ENCODE results near the gene GLRA1.

Gene GLRA1

DNA sequence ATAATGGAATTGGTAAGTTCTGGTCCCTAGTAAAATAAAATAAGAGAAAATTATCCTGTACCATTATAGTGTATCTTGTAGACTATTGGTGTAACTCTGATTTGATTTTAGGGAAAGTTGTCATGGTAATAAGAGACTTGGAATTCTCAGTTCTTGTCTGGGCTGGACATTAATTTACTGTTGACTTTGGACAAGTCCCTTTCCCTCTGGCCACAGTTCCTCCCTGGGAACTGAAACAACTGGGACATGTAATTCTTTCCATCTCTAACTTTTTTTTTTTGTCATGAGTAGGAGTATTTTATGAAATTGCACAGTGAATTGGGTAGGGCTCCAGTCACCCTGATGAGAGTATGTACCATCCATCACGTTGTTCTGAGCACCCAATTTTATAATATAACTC lies 15.0 kb downstream of the GLRA1 start:
- peaks cover 6% of the 10 kb centered on the region for H3K27me3 ChIP-seq (ENCODE audit: insufficient read depth, low read length)
- peaks cover 4% of the 10 kb centered on the region for H3K4me1 ChIP-seq (ENCODE audit: insufficient read depth, low read length)
- no peak overlapping the region for H2AFZ ChIP-seq (ENCODE audit: low read depth, low read length)
- no peak overlapping the region for H3K4me3 ChIP-seq (ENCODE audit: low read length)
- no peaks in the 10 kb centered on the region for H3K9me3 ChIP-seq (ENCODE audit: low read length)
- H3K36me3 ChIP-seq (ENCODE audit: insufficient read depth, low read length) = no peaks in the 10 kb centered on the region

DNA sequence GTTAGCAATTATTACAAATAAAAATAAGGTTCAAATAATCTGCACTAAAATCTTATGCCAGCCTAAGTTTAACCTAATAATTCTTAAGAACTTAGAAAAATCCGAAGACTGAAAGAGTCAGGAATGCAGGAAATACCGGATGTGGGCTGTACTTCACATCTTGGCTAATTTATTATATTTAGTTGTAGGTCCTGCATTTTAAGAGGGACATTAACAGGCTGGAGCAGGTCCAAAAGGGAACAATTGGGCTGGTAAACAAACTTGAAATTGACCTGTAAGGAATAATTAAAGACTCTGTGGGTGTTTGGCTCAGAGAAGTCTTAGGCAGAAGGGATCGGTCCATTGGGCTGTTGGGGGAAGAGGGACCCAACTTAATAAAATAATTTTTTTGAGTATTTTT lies 18.4 kb downstream of the GLRA1 start:
- Histone ChIP-seq H3K9me3 (ENCODE audit: low read length) (no peaks in the 10 kb centered on the region), H3K4me1 (ENCODE audit: insufficient read depth, low read length) (peaks cover 6% of the 10 kb centered on the region), H3K4me3 (ENCODE audit: low read length) (no peak overlapping the region), H2AFZ (ENCODE audit: low read depth, low read length) (no peak overlapping the region), H3K27me3 (ENCODE audit: insufficient read depth, low read length) (peaks cover 5% of the 10 kb centered on the region), H3K36me3 (ENCODE audit: insufficient read depth, low read length) (no peaks in the 10 kb centered on the region)

DNA sequence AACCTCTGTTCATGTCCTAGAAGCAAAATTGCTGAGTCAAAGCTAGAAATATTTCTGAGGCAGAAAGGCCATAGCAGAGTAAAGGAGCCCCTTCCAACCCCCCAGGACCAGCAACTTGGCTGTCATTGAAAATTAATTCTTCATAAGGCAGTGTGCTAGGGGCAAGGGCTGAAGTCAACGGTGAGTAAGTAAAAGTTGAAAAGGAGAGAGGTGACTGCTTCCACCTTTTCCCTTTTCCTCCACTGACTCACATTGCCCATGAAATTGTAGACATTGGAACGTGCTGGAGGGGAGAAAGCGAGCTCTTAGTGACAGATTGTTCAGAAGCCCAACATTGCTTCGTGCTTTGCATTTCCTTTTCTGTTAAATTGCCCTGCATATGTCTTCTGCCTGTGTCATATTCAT lies 19.1 kb downstream of the GLRA1 start:
- no peaks in the 10 kb centered on the region for H3K36me3 ChIP-seq (ENCODE audit: insufficient read depth, low read length)
- H3K4me3 ChIP-seq (ENCODE audit: low read length) = no peak overlapping the region
- H3K27me3 ChIP-seq (ENCODE audit: insufficient read depth, low read length) = peaks cover 5% of the 10 kb centered on the region
- H2AFZ ChIP-seq (ENCODE audit: low read depth, low read length) = no peak overlapping the region
- no peaks in the 10 kb centered on the region for H3K9me3 ChIP-seq (ENCODE audit: low read length)
- H3K4me1 ChIP-seq (ENCODE audit: insufficient read depth, low read length) = peaks cover 6% of the 10 kb centered on the region

DNA sequence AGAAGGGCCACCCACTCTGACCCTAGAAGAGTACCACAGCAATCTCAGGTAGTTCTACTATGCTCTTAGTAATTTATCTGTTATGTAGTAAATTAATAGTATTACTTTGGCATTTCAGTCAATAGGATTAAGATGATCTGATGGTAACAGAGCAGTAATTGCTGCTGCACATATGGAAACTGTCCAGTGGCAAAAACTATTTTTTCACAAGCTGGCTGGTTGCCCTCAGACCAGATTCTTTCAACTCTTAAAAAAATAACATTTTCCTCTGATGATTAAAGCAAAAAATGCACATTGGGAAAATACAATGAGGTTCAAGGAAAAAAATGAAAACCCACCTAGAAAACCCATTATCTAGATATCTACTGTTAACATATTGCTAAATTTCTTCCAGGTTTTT lies 19.7 kb downstream of the GLRA1 start:
- Histone ChIP-seq H3K4me3 (ENCODE audit: low read length) (no peak overlapping the region), H3K27me3 (ENCODE audit: insufficient read depth, low read length) (peaks cover 5% of the 10 kb centered on the region), H2AFZ (ENCODE audit: low read depth, low read length) (no peak overlapping the region), H3K36me3 (ENCODE audit: insufficient read depth, low read length) (no peaks in the 10 kb centered on the region), H3K9me3 (ENCODE audit: low read length) (no peaks in the 10 kb centered on the region), H3K4me1 (ENCODE audit: insufficient read depth, low read length) (peaks cover 6% of the 10 kb centered on the region)

DNA sequence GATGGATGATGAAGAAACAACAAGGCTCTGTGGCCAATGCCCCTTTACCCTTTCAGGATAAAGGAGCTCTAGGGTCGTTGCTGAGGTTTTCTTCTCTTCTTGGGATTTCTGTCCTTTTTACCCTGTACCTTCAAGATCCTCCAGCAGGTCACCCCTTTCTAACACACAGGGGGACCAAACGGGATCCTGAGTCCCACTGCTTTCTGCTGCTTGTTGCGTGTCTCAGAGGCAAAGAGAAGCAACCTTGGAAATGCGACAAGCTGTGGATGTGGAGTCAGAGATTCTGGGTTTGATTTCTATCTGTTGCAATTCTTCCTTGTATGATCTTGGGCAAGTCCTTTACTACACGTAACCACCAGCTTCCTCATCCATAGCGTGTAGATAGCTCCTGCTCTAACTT lies 20.5 kb downstream of the GLRA1 start:
- Histone ChIP-seq H3K4me1 (ENCODE audit: insufficient read depth, low read length) (peaks cover 6% of the 10 kb centered on the region), H2AFZ (ENCODE audit: low read depth, low read length) (no peak overlapping the region), H3K36me3 (ENCODE audit: insufficient read depth, low read length) (no peaks in the 10 kb centered on the region), H3K4me3 (ENCODE audit: low read length) (no peak overlapping the region), H3K9me3 (ENCODE audit: low read length) (no peaks in the 10 kb centered on the region), H3K27me3 (ENCODE audit: insufficient read depth, low read length) (peaks cover 5% of the 10 kb centered on the region)

DNA sequence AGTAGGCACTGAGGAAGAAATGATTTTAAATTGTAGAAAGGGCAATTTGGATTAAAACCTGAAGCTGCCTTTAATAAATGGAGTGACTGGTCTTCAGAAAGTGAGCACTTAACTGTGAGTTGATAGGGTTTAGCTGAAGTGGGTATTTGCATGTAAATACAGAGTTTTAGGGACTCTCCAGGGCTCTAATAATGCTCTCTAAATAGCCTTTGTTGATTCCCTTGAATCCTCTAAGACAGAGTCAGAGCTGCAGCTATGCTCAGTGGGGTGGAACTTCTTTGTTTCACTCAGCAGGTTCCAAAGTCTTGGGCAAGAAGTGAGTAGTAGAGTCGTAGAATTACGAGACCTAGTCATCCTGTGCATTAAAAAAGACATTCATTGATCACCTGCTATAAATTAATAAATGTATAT lies 21.4 kb downstream of the GLRA1 start:
- Histone ChIP-seq H3K4me3 (ENCODE audit: low read length) (no peak overlapping the region), H2AFZ (ENCODE audit: low read depth, low read length) (no peak overlapping the region), H3K27me3 (ENCODE audit: insufficient read depth, low read length) (peaks cover 5% of the 10 kb centered on the region), H3K9me3 (ENCODE audit: low read length) (no peaks in the 10 kb centered on the region), H3K4me1 (ENCODE audit: insufficient read depth, low read length) (peaks cover 6% of the 10 kb centered on the region), H3K36me3 (ENCODE audit: insufficient read depth, low read length) (no peaks in the 10 kb centered on the region)

DNA sequence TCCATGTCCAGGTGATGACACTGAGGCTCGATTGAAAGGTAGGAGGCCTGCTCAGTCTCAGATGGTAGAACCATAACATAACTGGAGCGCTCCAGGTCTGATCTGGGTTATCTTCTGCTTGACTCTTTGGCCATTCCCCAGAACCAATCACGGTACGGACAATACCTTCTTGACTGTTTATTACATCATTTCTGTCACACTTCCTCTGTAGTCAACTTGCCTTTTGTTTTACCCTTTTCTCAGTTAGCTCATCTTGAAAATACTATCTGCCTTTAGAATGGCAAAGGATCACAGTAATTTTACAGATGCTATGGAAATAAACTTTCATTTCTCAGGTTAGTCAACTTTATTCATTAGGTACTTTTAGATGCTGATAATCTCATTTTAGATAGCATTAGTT lies 22.4 kb downstream of the GLRA1 start:
- Histone ChIP-seq H3K27me3 (ENCODE audit: insufficient read depth, low read length) (no peaks in the 10 kb centered on the region), H3K4me3 (ENCODE audit: low read length) (no peak overlapping the region), H3K36me3 (ENCODE audit: insufficient read depth, low read length) (no peaks in the 10 kb centered on the region), H3K4me1 (ENCODE audit: insufficient read depth, low read length) (peaks cover 6% of the 10 kb centered on the region), H3K9me3 (ENCODE audit: low read length) (no peaks in the 10 kb centered on the region), H2AFZ (ENCODE audit: low read depth, low read length) (no peak overlapping the region)

DNA sequence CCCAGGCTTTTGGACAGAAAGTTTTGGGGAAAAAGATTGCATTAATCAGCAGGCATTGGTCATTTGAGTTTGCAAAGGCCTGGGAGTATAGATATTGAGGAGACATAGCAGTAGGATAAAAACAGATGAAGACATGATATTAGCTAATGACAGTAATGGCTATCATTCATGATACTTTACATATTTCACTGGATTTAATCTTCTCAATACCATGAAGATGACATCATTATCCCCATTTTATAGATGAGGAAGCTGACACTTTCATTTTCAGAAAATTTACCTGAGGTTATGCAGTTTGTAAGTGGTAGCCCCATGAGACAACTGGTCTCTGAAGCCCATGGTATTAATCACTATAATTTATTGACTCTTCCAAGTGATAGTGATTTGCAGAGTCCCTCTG lies 23.0 kb downstream of the GLRA1 start:
- Histone ChIP-seq H3K4me3 (ENCODE audit: low read length) (no peak overlapping the region), H3K36me3 (ENCODE audit: insufficient read depth, low read length) (no peaks in the 10 kb centered on the region), H3K27me3 (ENCODE audit: insufficient read depth, low read length) (no peaks in the 10 kb centered on the region), H3K4me1 (ENCODE audit: insufficient read depth, low read length) (peaks cover 6% of the 10 kb centered on the region), H2AFZ (ENCODE audit: low read depth, low read length) (no peak overlapping the region), H3K9me3 (ENCODE audit: low read length) (no peaks in the 10 kb centered on the region)

DNA sequence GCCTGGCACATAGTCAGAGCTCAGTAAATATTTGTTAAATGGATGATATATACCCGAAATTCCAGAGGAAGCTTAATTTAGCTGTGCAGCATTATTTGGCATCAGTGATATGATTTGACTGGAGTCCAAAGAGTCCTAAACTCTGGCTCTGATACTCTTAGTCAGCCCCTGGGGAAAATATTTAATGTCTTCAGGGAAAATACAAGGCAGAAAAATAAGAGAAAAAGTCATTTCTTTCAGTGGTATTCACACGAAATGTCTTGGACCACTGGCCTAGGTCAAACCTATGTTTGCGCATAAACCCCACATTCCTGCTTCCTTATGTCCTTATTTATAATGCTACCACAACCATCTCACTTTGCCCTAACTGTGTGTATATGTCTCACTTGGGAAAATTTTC lies 23.8 kb downstream of the GLRA1 start:
- Histone ChIP-seq H3K36me3 (ENCODE audit: insufficient read depth, low read length) (no peaks in the 10 kb centered on the region), H3K27me3 (ENCODE audit: insufficient read depth, low read length) (no peaks in the 10 kb centered on the region), H3K4me1 (ENCODE audit: insufficient read depth, low read length) (peaks cover 6% of the 10 kb centered on the region), H2AFZ (ENCODE audit: low read depth, low read length) (no peak overlapping the region), H3K4me3 (ENCODE audit: low read length) (no peak overlapping the region), H3K9me3 (ENCODE audit: low read length) (no peaks in the 10 kb centered on the region)

DNA sequence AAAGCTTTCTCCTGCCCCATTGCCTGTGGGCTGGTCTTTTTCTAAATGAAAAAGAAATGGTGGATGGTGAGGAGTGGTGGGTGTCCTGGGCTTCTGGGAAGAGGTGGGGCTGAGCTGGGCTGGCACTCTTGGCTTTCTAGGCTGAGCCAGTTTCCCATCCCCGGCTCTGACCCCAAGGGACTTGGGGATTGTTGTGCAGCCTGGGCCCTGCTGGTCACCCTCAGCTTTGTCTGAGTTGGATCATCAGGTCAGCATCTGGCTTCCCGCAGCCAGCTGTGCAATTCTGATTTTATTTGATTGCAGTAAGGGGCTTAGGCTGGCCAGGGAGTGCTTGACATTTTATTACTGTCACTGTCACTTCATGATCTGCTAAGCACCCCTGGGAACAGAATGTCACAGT lies 25.3 kb downstream of the GLRA1 start:
- no peaks in the 10 kb centered on the region for H3K27me3 ChIP-seq (ENCODE audit: insufficient read depth, low read length)
- H3K9me3 ChIP-seq (ENCODE audit: low read length) = no peaks in the 10 kb centered on the region
- H3K4me3 ChIP-seq (ENCODE audit: low read length) = no peak overlapping the region
- H3K4me1 ChIP-seq (ENCODE audit: insufficient read depth, low read length) = peaks cover 6% of the 10 kb centered on the region
- H2AFZ ChIP-seq (ENCODE audit: low read depth, low read length) = no peak overlapping the region
- H3K36me3 ChIP-seq (ENCODE audit: insufficient read depth, low read length) = no peaks in the 10 kb centered on the region

DNA sequence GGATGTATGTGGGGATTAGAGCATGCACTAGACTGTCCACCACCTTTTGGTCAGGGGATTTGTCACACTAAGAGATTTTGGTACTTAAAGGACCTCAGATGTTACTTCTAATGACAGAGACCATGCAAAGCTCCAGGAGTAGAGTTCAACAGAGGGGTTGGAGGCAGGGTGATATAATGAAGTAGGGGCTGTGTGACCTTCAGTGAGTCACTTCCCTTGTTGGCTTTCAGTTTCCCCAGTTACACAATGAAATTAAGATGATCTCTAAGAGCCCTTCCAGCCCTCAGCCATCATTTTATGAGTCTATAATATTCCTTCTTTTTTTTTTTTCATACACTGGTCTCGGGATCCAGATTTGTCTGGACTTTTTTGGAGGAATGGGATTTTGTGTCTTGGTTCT lies 26.8 kb downstream of the GLRA1 start:
- Histone ChIP-seq H3K9me3 (ENCODE audit: low read length) (no peaks in the 10 kb centered on the region), H2AFZ (ENCODE audit: low read depth, low read length) (no peak overlapping the region), H3K27me3 (ENCODE audit: insufficient read depth, low read length) (no peaks in the 10 kb centered on the region), H3K36me3 (ENCODE audit: insufficient read depth, low read length) (no peaks in the 10 kb centered on the region), H3K4me3 (ENCODE audit: low read length) (no peak overlapping the region), H3K4me1 (ENCODE audit: insufficient read depth, low read length) (peaks cover under 1% of the 10 kb centered on the region)

DNA sequence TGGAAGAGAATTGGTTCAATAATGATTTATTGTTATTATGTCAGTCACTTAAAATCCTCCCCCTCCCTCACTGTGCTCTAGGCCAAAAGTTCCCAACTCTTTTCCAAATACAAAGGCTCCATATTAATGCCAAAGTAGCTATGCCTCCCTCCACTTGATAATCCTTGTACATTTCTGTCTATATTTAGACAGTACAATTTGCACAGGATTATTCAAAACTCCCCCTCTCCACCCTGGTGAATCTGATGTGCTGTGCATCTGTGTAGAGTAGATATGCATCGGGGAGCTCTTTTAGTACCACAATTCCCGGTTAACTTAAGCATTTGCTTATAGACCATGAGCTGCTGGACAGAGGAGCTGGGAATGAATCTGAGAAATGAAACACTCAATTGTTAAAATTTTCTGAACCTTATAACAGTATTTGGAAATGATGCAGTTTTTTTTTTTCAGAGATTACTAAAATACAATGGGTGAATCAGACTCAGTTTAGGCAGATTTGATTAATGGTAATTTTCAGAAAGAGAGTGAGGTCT lies 27.6 kb downstream of the GLRA1 start:
- Histone ChIP-seq H2AFZ (ENCODE audit: low read depth, low read length) (no peak overlapping the region), H3K36me3 (ENCODE audit: insufficient read depth, low read length) (no peaks in the 10 kb centered on the region), H3K4me3 (ENCODE audit: low read length) (no peak overlapping the region), H3K9me3 (ENCODE audit: low read length) (no peaks in the 10 kb centered on the region), H3K4me1 (ENCODE audit: insufficient read depth, low read length) (no peaks in the 10 kb centered on the region), H3K27me3 (ENCODE audit: insufficient read depth, low read length) (no peaks in the 10 kb centered on the region)

DNA sequence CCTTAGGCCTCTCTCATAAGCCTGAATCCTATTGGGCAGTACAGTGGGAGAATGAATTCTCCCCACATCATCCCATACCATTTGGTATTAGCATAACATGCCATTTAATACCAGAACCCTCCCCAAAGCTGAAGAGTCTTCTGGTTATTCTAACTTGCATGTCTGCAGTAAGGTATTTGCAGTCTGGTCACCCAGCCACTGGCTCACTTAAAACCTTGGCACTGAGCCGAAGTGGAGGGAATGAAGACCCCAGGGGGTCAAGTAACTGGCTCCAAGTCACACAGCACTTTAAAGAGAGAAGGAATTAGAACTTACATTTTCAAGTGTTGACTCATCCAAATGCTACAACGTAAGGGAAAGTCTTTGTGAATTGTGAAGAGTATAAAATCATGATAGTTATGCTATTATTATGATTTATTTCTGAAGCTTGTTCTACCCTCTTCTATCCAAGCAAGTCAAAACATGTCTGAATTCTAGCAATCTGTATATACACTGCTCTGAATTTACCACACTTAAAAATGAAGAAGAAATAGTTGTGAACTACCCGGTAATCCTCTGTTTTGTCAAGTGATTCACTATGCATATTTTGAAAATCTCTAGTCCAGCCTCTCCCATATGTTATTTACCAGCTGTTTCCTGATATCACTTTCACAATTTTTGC lies 28.5 kb downstream of the GLRA1 start:
- H3K36me3 ChIP-seq (ENCODE audit: insufficient read depth, low read length) = no peaks in the 10 kb centered on the region
- no peaks in the 10 kb centered on the region for H3K4me1 ChIP-seq (ENCODE audit: insufficient read depth, low read length)
- no peaks in the 10 kb centered on the region for H3K27me3 ChIP-seq (ENCODE audit: insufficient read depth, low read length)
- H3K4me3 ChIP-seq (ENCODE audit: low read length) = no peak overlapping the region
- no peak overlapping the region for H2AFZ ChIP-seq (ENCODE audit: low read depth, low read length)
- no peaks in the 10 kb centered on the region for H3K9me3 ChIP-seq (ENCODE audit: low read length)

DNA sequence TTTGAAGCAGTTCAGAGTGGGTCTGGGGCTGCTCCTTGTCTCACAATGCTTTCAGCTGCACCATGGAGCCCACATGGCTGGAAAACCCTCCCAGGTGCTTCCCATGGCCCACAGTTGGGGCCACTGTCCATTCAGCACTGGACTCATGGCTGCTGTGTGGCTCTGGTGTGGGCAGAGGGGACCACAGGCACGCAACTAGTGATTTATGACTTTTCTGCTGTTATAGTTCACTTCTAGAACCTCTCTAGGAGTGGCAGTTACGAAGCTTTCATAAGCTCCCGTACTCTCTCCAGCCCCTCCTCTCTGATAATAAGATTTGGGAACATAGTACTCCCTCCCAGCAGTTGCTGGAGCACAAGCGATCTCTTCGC lies 29.0 kb downstream of the GLRA1 start:
- H3K4me1 ChIP-seq (ENCODE audit: insufficient read depth, low read length) = no peaks in the 10 kb centered on the region

More for the DNA sequence above, 29.0 kb downstream of the GLRA1 start:
- Histone ChIP-seq H3K4me3 (ENCODE audit: low read length) (no peak overlapping the region), H3K9me3 (ENCODE audit: low read length) (no peaks in the 10 kb centered on the region), H2AFZ (ENCODE audit: low read depth, low read length) (no peak overlapping the region), H3K36me3 (ENCODE audit: insufficient read depth, low read length) (no peaks in the 10 kb centered on the region), H3K27me3 (ENCODE audit: insufficient read depth, low read length) (no peaks in the 10 kb centered on the region)

All from neuron (in vitro differentiated cells).